Esophagus muscularis mucosa (tissue), 4 donors: ENCODE data around the gene MAP3K2. TPM values are rescaled to one million over a fixed set of nuclear protein-coding genes. Genes with fewer than 3 reads are reported as not detected.

Experiments used
- DNase-seq: peaks from one replicate; pipeline ENCODE4 v3.0.0-alpha.2; 2017; ENCODE audit errors: extremely low spot score
- H3K27ac ChIP-seq, 4 donors: fragments of 200-600 bp; sonication (generic); replicated peaks in 1 of 4; 1 replicate in 3 of 4; 2 replicates in 1 of 4; pipeline ENCODE4 v1.5.1; 2016 to 2019; ENCODE audit warnings: mild to moderate bottlenecking in 1 of 4
- H3K27me3 ChIP-seq, 4 donors: fragments of 200-600 bp; sonication (generic); one replicate each; pipeline versions ENCODE4 v1.5.1 to v1.6.0; 2016 to 2019
- H3K36me3 ChIP-seq, 4 donors: fragments of 200-600 bp; sonication (generic); one replicate each; pipeline ENCODE4 v1.5.1; 2016 to 2019
- H3K4me1 ChIP-seq, 4 donors: fragments of 200-600 bp; sonication (generic); one replicate each; pipeline ENCODE4 v1.5.1; 2016 to 2019
- H3K4me3 ChIP-seq, 4 donors: fragments of 200-600 bp; sonication (generic); 1 replicate in 2 of 4; 2 replicates in 2 of 4; pipeline ENCODE4 v1.5.1; 2016 to 2019; ENCODE audit warnings: mild to moderate bottlenecking in 4 of 4, moderate library complexity in 1 of 4
- H3K9me3 ChIP-seq, 4 donors: fragments of 200-600 bp; sonication (generic); 1 replicate in 3 of 4; 2 replicates in 1 of 4; pipeline ENCODE4 v1.5.1; 2016 to 2019
- EP300 ChIP-seq: sonication (generic); formaldehyde crosslinking; IDR thresholded peaks from one replicate; pipeline ENCODE4 v1.6.1; 2017; ENCODE audit warnings: antibody characterized with exemption
- POLR2A ChIP-seq: fragments of 450-650 bp; IDR thresholded peaks from one replicate; pipeline ENCODE4 v1.6.1; 2017; ENCODE audit warnings: antibody characterized with exemption, moderate library complexity, mild to moderate bottlenecking, low read depth
- POLR2AphosphoS5 ChIP-seq, 2 donors: sonication (generic); formaldehyde crosslinking; IDR thresholded peaks; one replicate each; pipeline ENCODE4 v1.6.1; 2017; ENCODE audit warnings: antibody characterized with exemption in 2 of 2
- WGBS: methylation state at CpG from one replicate; pipeline ENCODE4 v1.1.5; 2018; 5-methylcytosine and 5-hydroxymethylcytosine counted together
- intact Hi-C: fragments of 100-400 bp; cut with DNase I; formaldehyde crosslinking; loops from one replicate; pipeline ENCODE4 v1.15.1; 2023
- total RNA-seq, 4 donors: library from RNA; depleted of rRNA; stranded (reverse); fragments of >200 nt; gene quantifications; one replicate each; pipeline versions ENCODE4 v1.1.0 to v1.2.1, GENCODE V29; 2016
- TF ChIP-seq, protein P1 (sequence below), 3 experiments: fragments of 200-600 bp in 2 of 3; fragments of 450-650 bp in 1 of 3; sonication (generic) in 2 of 3; IDR thresholded peaks; one replicate each; pipeline ENCODE4 v1.5.1; 2017 to 2019; ENCODE audit warnings: antibody characterized with exemption in 3 of 3, mild to moderate bottlenecking in 2 of 3, moderate library complexity in 1 of 3

The MAP3K2 gene
- total RNA-seq, 4 donors from 2014 or later, result 51.4 to 68.6 (median 66.2) TPM

- Histone ChIP-seq H3K4me1 (peaks cover 8 to 12% (median 11%) of the 10 kb centered on the region in 4 donors), H3K27me3 (no peaks in the 10 kb centered on the region), H3K27ac (no peak overlapping the region), H3K9me3 (no peaks in the 10 kb centered on the region), H3K4me3 (no peak overlapping the region), H3K36me3 (peaks cover 87 to 99% (median 95%) of the 10 kb centered on the region in 4 donors)
- WGBS, result 100% methylated on average over 3 of the region's 3 CpGs
- TF ChIP-seq POLR2AphosphoS5 (IDR thresholded peaks at IDR 0.05) (no peak), EP300 (no peak), POLR2A (no peak)
- TF ChIP-seq, protein P1, sequence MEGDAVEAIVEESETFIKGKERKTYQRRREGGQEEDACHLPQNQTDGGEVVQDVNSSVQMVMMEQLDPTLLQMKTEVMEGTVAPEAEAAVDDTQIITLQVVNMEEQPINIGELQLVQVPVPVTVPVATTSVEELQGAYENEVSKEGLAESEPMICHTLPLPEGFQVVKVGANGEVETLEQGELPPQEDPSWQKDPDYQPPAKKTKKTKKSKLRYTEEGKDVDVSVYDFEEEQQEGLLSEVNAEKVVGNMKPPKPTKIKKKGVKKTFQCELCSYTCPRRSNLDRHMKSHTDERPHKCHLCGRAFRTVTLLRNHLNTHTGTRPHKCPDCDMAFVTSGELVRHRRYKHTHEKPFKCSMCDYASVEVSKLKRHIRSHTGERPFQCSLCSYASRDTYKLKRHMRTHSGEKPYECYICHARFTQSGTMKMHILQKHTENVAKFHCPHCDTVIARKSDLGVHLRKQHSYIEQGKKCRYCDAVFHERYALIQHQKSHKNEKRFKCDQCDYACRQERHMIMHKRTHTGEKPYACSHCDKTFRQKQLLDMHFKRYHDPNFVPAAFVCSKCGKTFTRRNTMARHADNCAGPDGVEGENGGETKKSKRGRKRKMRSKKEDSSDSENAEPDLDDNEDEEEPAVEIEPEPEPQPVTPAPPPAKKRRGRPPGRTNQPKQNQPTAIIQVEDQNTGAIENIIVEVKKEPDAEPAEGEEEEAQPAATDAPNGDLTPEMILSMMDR (IDR thresholded peaks at IDR 0.05), result no peak
- no peak for DNase-seq
- intact Hi-C loops, result loop anchor here (10.0 kb wide), 1 partner anchor 223 kb away; no protein-coding TSS in a partner anchor
These were observed 99.5 kb downstream of the MAP3K2 start for GRCh38 chr2:127288274-127288673.

- Histone ChIP-seq H3K27ac (no peak overlapping the region), H3K4me1 (no peaks in the 10 kb centered on the region), H3K36me3 (peaks cover 76 to 100% (median 95%) of the 10 kb centered on the region in 4 donors), H3K9me3 (no peaks in the 10 kb centered on the region), H3K4me3 (no peak overlapping the region), H3K27me3 (no peaks in the 10 kb centered on the region)
- 98% methylated on average over 2 of the region's 2 CpGs for WGBS
- no peak for TF ChIP-seq POLR2A
- TF ChIP-seq, protein P1 (IDR thresholded peaks at IDR 0.05), result no peak
- TF ChIP-seq EP300, result no peak
- TF ChIP-seq POLR2AphosphoS5 (IDR thresholded peaks at IDR 0.05), result no peak
- intact Hi-C loops, result loop anchor here (10.0 kb wide), 1 partner anchor 218 kb away; no protein-coding TSS in a partner anchor
- DNase-seq, result no peak
These were observed 104.5 kb downstream of the MAP3K2 start for GRCh38 chr2:127283275-127283674.

DNA sequence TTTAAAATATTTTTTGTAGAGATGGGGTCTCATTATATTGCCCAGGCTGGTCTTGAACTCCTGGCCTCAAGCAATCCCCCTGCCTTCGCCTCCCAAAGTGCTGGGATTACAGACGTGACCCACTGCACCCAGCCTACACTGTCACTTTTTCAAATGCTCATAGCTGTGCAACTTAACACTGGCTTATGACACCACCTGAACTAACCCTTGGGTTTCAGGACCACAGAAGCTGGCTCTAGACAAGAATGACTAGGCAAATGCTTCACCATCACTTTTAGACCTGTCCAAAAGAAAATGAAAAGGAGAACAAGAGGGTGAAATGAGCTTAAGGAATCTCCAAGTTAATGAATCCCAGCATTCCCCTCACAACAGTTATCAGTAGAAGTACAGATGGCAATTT lies 107.1 kb downstream of the MAP3K2 start:
- H3K4me3 ChIP-seq, result no peak overlapping the region
- no peaks in the 10 kb centered on the region for H3K9me3 ChIP-seq
- H3K4me1 ChIP-seq, result no peaks in the 10 kb centered on the region
- intact Hi-C loops, result loop anchor here (10.0 kb wide), 1 partner anchor 216 kb away; no protein-coding TSS in a partner anchor
- H3K36me3 ChIP-seq, result peaks cover 65 to 100% (median 95%) of the 10 kb centered on the region in 4 donors
- H3K27me3 ChIP-seq, result no peaks in the 10 kb centered on the region
- 92% methylated on average over 2 of the region's 2 CpGs for WGBS
- TF ChIP-seq POLR2AphosphoS5 (IDR thresholded peaks at IDR 0.05), result no peak
- H3K27ac ChIP-seq, result no peak overlapping the region
- DNase-seq, result no peak

DNA sequence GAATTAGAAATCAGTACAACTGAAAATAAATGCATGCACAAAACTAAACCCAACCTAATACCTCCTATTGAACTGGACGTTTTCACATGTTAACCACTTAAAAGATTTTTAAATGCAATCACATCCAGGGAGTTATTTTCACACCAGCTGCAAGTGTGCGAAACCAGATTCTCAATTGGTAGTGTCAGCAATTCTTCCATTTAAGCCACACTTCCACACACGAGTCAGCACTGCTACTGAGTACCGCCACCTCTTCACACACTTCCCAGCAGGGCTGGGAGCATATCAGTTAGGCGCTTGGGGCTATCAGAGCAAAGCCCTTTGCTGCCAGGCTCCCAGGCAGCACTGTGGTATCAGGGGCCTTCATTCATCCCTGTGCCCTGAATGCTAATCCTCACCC lies 108.0 kb downstream of the MAP3K2 start:
- DNase-seq, result no peak
- H3K36me3 ChIP-seq, result peaks cover 59 to 100% (median 95%) of the 10 kb centered on the region in 4 donors
- H3K4me3 ChIP-seq, result no peak overlapping the region
- no peak overlapping the region for H3K27ac ChIP-seq
- no peaks in the 10 kb centered on the region for H3K9me3 ChIP-seq
- H3K4me1 ChIP-seq, result no peaks in the 10 kb centered on the region
- no peak for TF ChIP-seq POLR2A
- no peak for TF ChIP-seq POLR2AphosphoS5 (IDR thresholded peaks at IDR 0.05)
- TF ChIP-seq EP300, result no peak
- TF ChIP-seq, protein P1 (IDR thresholded peaks at IDR 0.05), result no peak
- intact Hi-C loops, result loop anchor here (10.0 kb wide), 1 partner anchor 215 kb away; no protein-coding TSS in a partner anchor
- WGBS, result 87% methylated on average over 5 of the region's 5 CpGs
- no peaks in the 10 kb centered on the region for H3K27me3 ChIP-seq

- 89% methylated on average over 3 of the region's 3 CpGs for WGBS
- Histone ChIP-seq H3K4me1 (no peaks in the 10 kb centered on the region), H3K27me3 (no peaks in the 10 kb centered on the region), H3K27ac (no peak overlapping the region), H3K9me3 (no peaks in the 10 kb centered on the region), H3K4me3 (no peak overlapping the region), H3K36me3 (peaks cover 58 to 100% (median 95%) of the 10 kb centered on the region in 4 donors)
- TF ChIP-seq, protein P1 (IDR thresholded peaks at IDR 0.05), result no peak
- TF ChIP-seq EP300 (no peak), POLR2A (no peak), POLR2AphosphoS5 (IDR thresholded peaks at IDR 0.05) (no peak)
- DNase-seq, result no peak
- intact Hi-C loops, result no loop called here
These were observed 108.8 kb downstream of the MAP3K2 start for GRCh38 chr2:127278959-127279358.
